SH-SY5Y (cell line): ENCODE measurements around the gene ZNF317.

Experiments used
- GATA2 ChIP-seq: IDR thresholded peaks from 2 replicates; pipeline ENCODE4 v1.6.1; 2011; ENCODE audit warnings: mild to moderate bottlenecking, low read depth, low read length
- GATA3 ChIP-seq: IDR thresholded peaks from 2 replicates; pipeline ENCODE4 v1.6.1; 2011; ENCODE audit warnings: low read depth, mild to moderate bottlenecking, low read length, moderate library complexity

DNA sequence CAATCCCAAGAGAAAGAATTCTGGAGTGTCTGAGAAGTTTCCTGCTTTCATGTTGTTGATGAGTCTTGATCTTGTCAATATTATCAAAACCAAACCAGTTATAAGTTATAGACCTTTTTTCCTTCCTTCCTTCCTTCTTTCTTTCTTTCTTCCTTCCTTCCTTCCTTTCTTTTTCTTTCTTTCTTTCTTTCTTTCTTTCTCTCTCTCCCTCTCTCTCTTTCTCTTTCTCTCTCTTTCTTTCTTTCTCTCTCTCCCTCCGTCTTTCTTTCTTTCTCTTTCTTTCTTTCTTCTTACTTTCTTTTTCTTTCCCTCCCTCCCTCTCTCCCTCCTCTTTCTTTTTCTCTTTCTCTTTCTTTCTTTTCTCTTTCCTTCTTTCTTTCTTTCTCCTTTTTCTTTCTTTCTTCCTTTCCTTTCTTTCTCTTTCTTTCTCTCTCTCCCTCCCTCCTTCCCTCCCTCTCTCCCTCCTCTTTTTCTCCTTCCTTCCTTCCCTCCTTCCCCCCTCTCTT, 13.2 kb upstream of the ZNF317 start, which contains the start of gene OR7G3:
- TF ChIP-seq GATA2 (no peak), GATA3 (no peak)
